ENCODE data around the gene MS4A7. TPM values are rescaled to one million over a fixed set of nuclear protein-coding genes. Genes with fewer than 3 reads are reported as not detected.

The MS4A7 gene
- total and polyA plus RNA-seq, 11 donors: 2.7 to 57.1 (median 8.3) TPM

DNA sequence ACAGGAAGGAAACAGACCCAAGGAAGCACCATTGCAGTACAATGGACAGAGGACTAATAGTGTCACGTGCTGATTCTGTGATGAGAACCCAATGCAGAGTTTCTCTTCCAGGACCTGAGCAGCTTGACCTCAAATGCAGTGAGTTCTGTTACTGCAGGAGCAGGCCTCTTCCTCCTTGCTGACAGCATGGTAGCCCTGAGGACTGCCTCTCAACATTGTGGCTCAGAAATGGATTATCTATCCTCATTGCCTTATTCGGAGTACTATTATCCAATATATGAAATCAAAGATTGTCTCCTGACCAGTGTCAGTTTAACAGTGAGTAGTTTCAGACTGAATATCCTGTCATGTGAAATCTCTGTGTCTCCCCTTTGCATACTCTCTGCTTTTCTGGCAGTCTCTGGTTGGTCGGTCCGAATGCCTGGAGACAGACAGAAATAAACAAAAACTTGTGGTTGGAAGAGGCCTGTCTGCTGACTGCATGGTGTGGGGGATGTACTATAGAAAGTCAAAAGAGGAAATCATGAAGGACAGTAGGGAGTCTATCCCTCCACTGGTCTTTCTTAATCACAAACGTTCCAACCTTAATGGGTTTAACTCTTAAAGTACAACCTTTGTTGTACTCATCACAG lies 11.1 kb downstream of the MS4A7 start:
- peaks cover 0 to 34% (median 0%) of the 10 kb centered on the region in 9 donors for H3K36me3 ChIP-seq
- ATAC-seq: peak; percentile 47 to 81 (median 63)
- intact Hi-C loops (cut with DNase I): no loop called here
- no peaks in the 10 kb centered on the region for H3K27me3 ChIP-seq
- WGBS, 4 donors: 42 to 70% (median 54%) methylated on average over 5 of the region's 5 CpGs
- no peak for DNase-seq
- no peaks in the 10 kb centered on the region for H3K9me3 ChIP-seq
- H3K27ac ChIP-seq: peak overlapping the region in 1 of 12 donors; percentile 51
- no peak overlapping the region for H3K4me3 ChIP-seq
- no peak for TF ChIP-seq POLR2A (IDR thresholded peaks at IDR 0.05)
- TF ChIP-seq, protein P1, sequence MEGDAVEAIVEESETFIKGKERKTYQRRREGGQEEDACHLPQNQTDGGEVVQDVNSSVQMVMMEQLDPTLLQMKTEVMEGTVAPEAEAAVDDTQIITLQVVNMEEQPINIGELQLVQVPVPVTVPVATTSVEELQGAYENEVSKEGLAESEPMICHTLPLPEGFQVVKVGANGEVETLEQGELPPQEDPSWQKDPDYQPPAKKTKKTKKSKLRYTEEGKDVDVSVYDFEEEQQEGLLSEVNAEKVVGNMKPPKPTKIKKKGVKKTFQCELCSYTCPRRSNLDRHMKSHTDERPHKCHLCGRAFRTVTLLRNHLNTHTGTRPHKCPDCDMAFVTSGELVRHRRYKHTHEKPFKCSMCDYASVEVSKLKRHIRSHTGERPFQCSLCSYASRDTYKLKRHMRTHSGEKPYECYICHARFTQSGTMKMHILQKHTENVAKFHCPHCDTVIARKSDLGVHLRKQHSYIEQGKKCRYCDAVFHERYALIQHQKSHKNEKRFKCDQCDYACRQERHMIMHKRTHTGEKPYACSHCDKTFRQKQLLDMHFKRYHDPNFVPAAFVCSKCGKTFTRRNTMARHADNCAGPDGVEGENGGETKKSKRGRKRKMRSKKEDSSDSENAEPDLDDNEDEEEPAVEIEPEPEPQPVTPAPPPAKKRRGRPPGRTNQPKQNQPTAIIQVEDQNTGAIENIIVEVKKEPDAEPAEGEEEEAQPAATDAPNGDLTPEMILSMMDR (IDR thresholded peaks at IDR 0.05): no peak
- peaks cover 0 to 34% (median 0%) of the 10 kb centered on the region in 12 donors for H3K4me1 ChIP-seq

DNA sequence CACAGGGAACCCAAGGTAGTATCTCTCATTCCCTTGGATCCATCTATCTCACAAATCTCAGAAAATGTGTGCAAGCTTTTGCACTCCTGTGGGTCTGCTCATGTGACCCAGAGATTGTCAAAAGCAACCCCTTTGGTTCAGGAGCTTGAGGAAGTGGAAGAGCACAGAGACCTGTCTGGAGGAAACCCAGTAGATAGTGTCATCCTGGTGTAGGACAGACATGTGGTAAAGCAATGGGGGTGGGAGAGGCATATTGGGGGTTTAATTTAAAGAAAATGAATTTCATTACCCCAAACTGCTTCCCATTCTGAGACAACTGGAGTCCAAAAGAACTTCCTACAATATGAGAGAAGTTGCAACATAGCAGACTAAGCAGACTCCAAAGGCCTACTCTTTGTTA lies 12.1 kb downstream of the MS4A7 start:
- Histone ChIP-seq H3K27me3 (no peaks in the 10 kb centered on the region), H3K27ac (peak overlapping the region in 2 of 12 donors; percentile 9 to 51), H3K4me3 (no peak overlapping the region), H3K36me3 (peaks cover 0 to 27% (median 0%) of the 10 kb centered on the region in 9 donors), H3K9me3 (no peaks in the 10 kb centered on the region), H3K4me1 (peaks cover 0 to 43% (median 0%) of the 10 kb centered on the region in 12 donors)
- no peak for TF ChIP-seq POLR2A (IDR thresholded peaks at IDR 0.05)
- TF ChIP-seq, protein P1 (IDR thresholded peaks at IDR 0.05): no peak
- ATAC-seq (no peak), DNase-seq (no peak)
- intact Hi-C loops (cut with DNase I): no loop called here

DNA sequence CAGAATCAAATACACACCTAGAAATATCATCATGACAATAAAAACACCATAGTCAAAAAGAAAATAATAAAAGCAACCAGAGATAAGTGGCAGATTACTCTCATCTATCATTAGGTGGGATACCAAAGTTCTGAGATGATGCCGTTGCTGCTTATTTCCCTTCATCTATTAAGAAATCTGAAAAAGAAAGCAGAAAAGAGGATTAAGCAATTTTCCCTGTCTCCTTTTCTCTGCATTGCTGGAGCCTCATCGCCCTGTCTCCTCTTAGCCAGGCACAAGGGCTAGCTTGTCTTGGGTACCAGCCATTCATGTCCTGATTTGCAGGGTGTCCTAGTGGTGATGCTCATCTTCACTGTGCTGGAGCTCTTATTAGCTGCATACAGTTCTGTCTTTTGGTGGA lies 14.0 kb downstream of the MS4A7 start:
- Histone ChIP-seq H3K36me3 (peaks cover 0 to 11% (median 0%) of the 10 kb centered on the region in 9 donors), H3K4me3 (no peak overlapping the region), H3K9me3 (no peaks in the 10 kb centered on the region), H3K27ac (peak overlapping the region in 1 of 12 donors; percentile 33), H3K4me1 (peaks cover 0 to 60% (median 0%) of the 10 kb centered on the region in 12 donors), H3K27me3 (no peaks in the 10 kb centered on the region)
- ATAC-seq (no peak), DNase-seq (no peak)
- TF ChIP-seq POLR2A (IDR thresholded peaks at IDR 0.05): no peak
- TF ChIP-seq, protein P1 (IDR thresholded peaks at IDR 0.05): no peak
- intact Hi-C loops (cut with DNase I): no loop called here
- WGBS, 4 donors: 78 to 87% (median 81%) methylated on average over 2 of the region's 2 CpGs

DNA sequence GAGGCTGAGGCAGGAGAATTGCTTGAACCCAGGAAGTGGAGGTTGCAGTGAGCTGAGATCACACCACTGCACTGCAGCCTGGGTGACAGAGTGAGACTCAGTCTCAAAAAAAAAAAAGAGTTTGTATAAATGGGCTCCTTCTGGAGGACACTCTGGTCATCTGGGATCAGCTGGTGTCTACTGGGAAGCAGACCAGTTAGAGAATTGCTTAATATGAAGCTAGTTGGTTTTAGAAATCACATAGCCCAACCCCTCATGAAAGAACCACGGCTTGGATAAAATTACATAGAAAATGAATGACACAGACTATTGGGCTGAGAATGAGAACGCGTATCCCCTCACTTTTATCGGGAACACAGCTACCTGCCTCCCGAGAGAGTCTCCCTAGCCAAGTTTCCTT lies 14.7 kb downstream of the MS4A7 start:
- intact Hi-C loops (cut with DNase I): no loop called here
- H3K27me3 ChIP-seq: no peaks in the 10 kb centered on the region
- 69 to 88% (median 86%) methylated on average over 5 of the region's 5 CpGs for WGBS, 4 donors
- peaks cover 0 to 4% (median 0%) of the 10 kb centered on the region in 9 donors for H3K36me3 ChIP-seq
- peaks cover 0 to 63% (median 0%) of the 10 kb centered on the region in 12 donors for H3K4me1 ChIP-seq
- H3K4me3 ChIP-seq: no peak overlapping the region
- DNase-seq: no peak
- no peaks in the 10 kb centered on the region for H3K9me3 ChIP-seq
- TF ChIP-seq, protein P1 (IDR thresholded peaks at IDR 0.05): no peak
- no peak for TF ChIP-seq POLR2A (IDR thresholded peaks at IDR 0.05)
- no peak for ATAC-seq
- H3K27ac ChIP-seq: peak overlapping the region in 1 of 12 donors; percentile 33
